ENCODE results near the gene HEXD. TPM values are rescaled to one million over a fixed set of nuclear protein-coding genes. Genes with fewer than 3 reads are reported as not detected.

Gene HEXD
- total RNA-seq, 1 experiment from 2014 or later: 16.2 TPM

DNA sequence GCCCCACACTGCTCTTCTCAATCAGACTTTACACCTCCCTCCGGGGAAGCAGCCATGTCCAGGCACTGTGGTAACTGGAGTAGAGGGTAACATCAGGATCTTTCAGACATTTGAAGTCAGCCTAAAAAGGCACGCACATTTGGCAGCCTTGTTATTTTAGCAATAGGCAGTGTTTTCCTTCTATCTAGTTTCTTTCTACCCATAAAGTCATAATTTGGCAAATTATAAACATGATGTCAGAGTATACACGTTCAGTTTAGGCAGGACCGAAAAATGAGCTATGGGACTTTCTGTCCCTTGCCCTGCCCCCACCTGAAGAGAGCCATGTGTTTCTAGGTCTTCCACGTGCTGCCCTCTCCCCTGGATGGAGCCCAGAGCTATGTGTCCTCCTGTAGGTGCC, 61.5 kb downstream of the HEXD start:
- Mint-ChIP-seq H3K27me3 (ENCODE audit: insufficient read depth, unreplicated experiment) (no peaks in the 10 kb centered on the region), H3K36me3 (ENCODE audit: insufficient read depth, unreplicated experiment) (peaks cover 46% of the 10 kb centered on the region), H3K27ac (ENCODE audit: low read depth, unreplicated experiment) (no peak overlapping the region), H3K4me3 (ENCODE audit: unreplicated experiment) (no peak overlapping the region), H3K9me3 (ENCODE audit: unreplicated experiment) (no peaks in the 10 kb centered on the region), H3K4me1 (ENCODE audit: insufficient read depth, unreplicated experiment) (no peaks in the 10 kb centered on the region)
- intact Hi-C loops (cut with micrococcal nuclease): no loop called here
- BruUV-seq (replicated peaks): no TSS peak
- TF ChIP-seq, protein P1, sequence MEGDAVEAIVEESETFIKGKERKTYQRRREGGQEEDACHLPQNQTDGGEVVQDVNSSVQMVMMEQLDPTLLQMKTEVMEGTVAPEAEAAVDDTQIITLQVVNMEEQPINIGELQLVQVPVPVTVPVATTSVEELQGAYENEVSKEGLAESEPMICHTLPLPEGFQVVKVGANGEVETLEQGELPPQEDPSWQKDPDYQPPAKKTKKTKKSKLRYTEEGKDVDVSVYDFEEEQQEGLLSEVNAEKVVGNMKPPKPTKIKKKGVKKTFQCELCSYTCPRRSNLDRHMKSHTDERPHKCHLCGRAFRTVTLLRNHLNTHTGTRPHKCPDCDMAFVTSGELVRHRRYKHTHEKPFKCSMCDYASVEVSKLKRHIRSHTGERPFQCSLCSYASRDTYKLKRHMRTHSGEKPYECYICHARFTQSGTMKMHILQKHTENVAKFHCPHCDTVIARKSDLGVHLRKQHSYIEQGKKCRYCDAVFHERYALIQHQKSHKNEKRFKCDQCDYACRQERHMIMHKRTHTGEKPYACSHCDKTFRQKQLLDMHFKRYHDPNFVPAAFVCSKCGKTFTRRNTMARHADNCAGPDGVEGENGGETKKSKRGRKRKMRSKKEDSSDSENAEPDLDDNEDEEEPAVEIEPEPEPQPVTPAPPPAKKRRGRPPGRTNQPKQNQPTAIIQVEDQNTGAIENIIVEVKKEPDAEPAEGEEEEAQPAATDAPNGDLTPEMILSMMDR (IDR thresholded peaks at IDR 0.05; ENCODE audit: unreplicated experiment): no peak
- no peak for DNase-seq (ENCODE audit: unreplicated experiment)
- CTCF ChIA-PET: no interaction called here
- POLR2A ChIA-PET: no interaction called here

DNA sequence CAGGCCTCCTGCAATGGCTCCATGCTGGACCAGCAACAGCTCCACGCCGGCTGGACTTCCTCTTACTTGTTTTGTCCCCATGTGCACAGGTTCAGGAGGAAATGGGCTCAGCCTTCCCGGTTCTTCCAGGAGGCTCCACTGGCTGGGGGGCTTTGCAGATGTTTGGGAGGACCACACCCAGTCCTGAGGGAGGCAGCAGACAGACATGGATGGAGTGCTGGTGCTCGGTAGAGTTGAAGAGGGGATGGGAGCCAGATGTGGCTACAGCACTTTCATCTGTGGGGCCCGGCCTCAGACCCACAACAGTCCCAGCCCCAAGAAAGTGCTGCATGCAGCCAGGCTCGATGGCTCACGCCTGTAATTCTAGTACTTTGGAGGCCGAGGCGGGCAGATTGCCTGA, 62.2 kb downstream of the HEXD start:
- peaks cover 45% of the 10 kb centered on the region for H3K36me3 Mint-ChIP-seq (ENCODE audit: insufficient read depth, unreplicated experiment)
- CTCF ChIA-PET: interaction anchor here (1.2 kb wide), 1 partner anchor 47 kb away, joined by 3 read pairs; no protein-coding TSS in a partner anchor
- POLR2A ChIA-PET: no interaction called here

DNA sequence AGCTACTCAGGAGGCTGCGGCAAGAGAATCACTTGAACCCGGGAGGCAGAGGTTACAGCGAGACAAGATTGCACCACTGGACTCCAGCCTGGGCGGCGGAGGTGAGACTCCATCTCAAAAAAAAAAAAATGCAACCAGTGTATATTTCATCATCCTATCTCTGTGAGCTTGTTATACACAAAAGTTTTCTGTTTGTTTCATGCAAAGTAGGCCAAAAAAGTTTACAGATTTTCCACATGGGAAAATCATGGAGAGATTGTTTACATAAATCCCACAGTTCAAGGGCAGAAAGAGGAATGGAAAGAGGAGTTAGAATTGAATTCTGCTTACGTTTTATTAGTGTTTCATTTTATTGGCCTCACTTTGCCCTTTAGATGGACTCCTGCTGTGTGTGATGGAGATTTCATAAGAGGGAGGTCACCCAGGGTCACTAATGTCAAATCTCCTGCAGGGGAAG, 65.1 kb downstream of the HEXD start:
- DNase-seq (ENCODE audit: unreplicated experiment): no peak
- no TSS peak for BruUV-seq (replicated peaks)
- H3K36me3 Mint-ChIP-seq (ENCODE audit: insufficient read depth, unreplicated experiment): peaks cover 40% of the 10 kb centered on the region
- no peaks in the 10 kb centered on the region for H3K9me3 Mint-ChIP-seq (ENCODE audit: unreplicated experiment)
- H3K27ac Mint-ChIP-seq (ENCODE audit: low read depth, unreplicated experiment): no peak overlapping the region
- TF ChIP-seq, protein P1 (IDR thresholded peaks at IDR 0.05; ENCODE audit: unreplicated experiment): no peak
- intact Hi-C loops (cut with micrococcal nuclease): no loop called here
- no peak overlapping the region for H3K4me3 Mint-ChIP-seq (ENCODE audit: unreplicated experiment)
- no peaks in the 10 kb centered on the region for H3K27me3 Mint-ChIP-seq (ENCODE audit: insufficient read depth, unreplicated experiment)
- ChIA-PET POLR2A (interaction anchor here (0.6 kb wide), 1 partner anchor 47 kb away, joined by 3 read pairs; no protein-coding TSS in a partner anchor), CTCF (interaction anchor here (0.7 to 1.1 kb wide), 3 partner anchors 9 to 68 kb away, joined by 3 to 4 read pairs (median 4); no protein-coding TSS in a partner anchor)
- H3K4me1 Mint-ChIP-seq (ENCODE audit: insufficient read depth, unreplicated experiment): peaks cover 8% of the 10 kb centered on the region

More for the DNA sequence above, 62.2 kb downstream of the HEXD start:
- Mint-ChIP-seq H3K27ac (ENCODE audit: low read depth, unreplicated experiment) (no peak overlapping the region), H3K27me3 (ENCODE audit: insufficient read depth, unreplicated experiment) (no peaks in the 10 kb centered on the region), H3K9me3 (ENCODE audit: unreplicated experiment) (no peaks in the 10 kb centered on the region), H3K4me1 (ENCODE audit: insufficient read depth, unreplicated experiment) (no peaks in the 10 kb centered on the region), H3K4me3 (ENCODE audit: unreplicated experiment) (no peak overlapping the region)
- no TSS peak for BruUV-seq (replicated peaks)
- TF ChIP-seq, protein P1 (IDR thresholded peaks at IDR 0.05; ENCODE audit: unreplicated experiment): no peak
- DNase-seq (ENCODE audit: unreplicated experiment): no peak
- intact Hi-C loops (cut with micrococcal nuclease): no loop called here

DNA sequence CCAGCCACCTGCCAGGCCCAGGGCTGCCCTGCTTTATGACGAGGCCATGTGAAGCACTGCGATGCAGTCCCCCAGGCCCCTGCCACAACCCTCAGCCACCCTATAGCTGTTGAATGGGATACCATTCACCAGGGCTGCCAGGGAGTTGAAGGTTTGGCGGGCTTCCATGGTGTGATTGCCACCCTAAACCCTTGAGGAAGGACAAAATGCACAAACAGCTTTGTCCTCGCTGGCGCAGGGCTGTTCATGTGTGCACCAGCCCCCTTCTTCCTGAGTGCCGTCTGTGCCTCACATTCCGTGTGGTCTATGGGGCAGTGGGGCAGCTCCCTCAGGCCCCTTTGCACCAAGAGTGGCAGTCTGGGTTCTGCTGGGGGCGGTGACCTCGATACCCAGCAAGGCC, 65.7 kb downstream of the HEXD start:
- Mint-ChIP-seq H3K4me3 (ENCODE audit: unreplicated experiment) (no peak overlapping the region), H3K36me3 (ENCODE audit: insufficient read depth, unreplicated experiment) (peaks cover 42% of the 10 kb centered on the region), H3K27ac (ENCODE audit: low read depth, unreplicated experiment) (no peak overlapping the region), H3K4me1 (ENCODE audit: insufficient read depth, unreplicated experiment) (peaks cover 8% of the 10 kb centered on the region), H3K9me3 (ENCODE audit: unreplicated experiment) (no peaks in the 10 kb centered on the region), H3K27me3 (ENCODE audit: insufficient read depth, unreplicated experiment) (no peaks in the 10 kb centered on the region)
- intact Hi-C loops (cut with micrococcal nuclease): no loop called here
- ChIA-PET POLR2A (no interaction called here), CTCF (interaction anchor here (0.7 kb wide), 1 partner anchor 67 kb away, joined by 4 read pairs; no protein-coding TSS in a partner anchor)
- TF ChIP-seq, protein P1 (IDR thresholded peaks at IDR 0.05; ENCODE audit: unreplicated experiment): no peak
- DNase-seq (ENCODE audit: unreplicated experiment): no peak
- no TSS peak for BruUV-seq (replicated peaks)
